Naive thymus-derived CD4-positive, alpha-beta T cell (primary cell): ENCODE data around the gene COX4I2. TPM values are rescaled to one million over a fixed set of nuclear protein-coding genes. Genes with fewer than 3 reads are reported as not detected.
"Not testable (repeated sequence)": the region's sequence is repeated elsewhere in the genome, so short reads cannot be mapped to it uniquely, and the experiment has no call there.

ENCODE experiments used
- ATAC-seq: fragments of 150-1000 bp; cut with Tn5 transposase; 2 replicates; pipeline ENCODE4 v1.10.0; 2021; ENCODE audit warnings: mild to moderate bottlenecking, moderate library complexity
- CTCF ChIA-PET: fragments of 350-600 bp; sonication (Branson Sonifier 250); formaldehyde crosslinking; loops from one replicate; lab custom pipeline; 2021; ENCODE audit warnings: antibody characterized with exemption; lab: Charles Lee
- POLR2A ChIA-PET: fragments of 350-600 bp; sonication (Branson Sonifier 250); formaldehyde crosslinking; loops from one replicate; lab custom pipeline; 2021; ENCODE audit warnings: antibody characterized with exemption, inconsistent platforms; lab: Charles Lee
- DNase-seq, 9 donors: peaks; one replicate each; pipeline versions ENCODE4 v3.0.0 to v3.0.0-alpha.2; 2020 to 2022; ENCODE audit warnings: mixed read lengths in 1 of 9
- H3K27ac ChIP-seq: one replicate; pipeline ENCODE4 v1.7.0; 2013; ENCODE audit warnings: mild to moderate bottlenecking, low read depth, low read length, moderate library complexity
- H3K27me3 ChIP-seq, 2 donors: one replicate each; pipeline ENCODE4 v1.7.0; 2013; ENCODE audit warnings: low read length in 2 of 2, mild to moderate bottlenecking in 2 of 2, moderate library complexity in 2 of 2; ENCODE audit not compliant: control insufficient read depth in 2 of 2, insufficient read depth in 2 of 2
- H3K36me3 ChIP-seq, 3 experiments: 1 replicate in 2 of 3; 2 replicates in 1 of 3; pipeline ENCODE4 v1.7.0; 2013; ENCODE audit warnings: low read length in 3 of 3, mild to moderate bottlenecking in 3 of 3, moderate library complexity in 1 of 3; ENCODE audit not compliant: insufficient read depth in 3 of 3, control insufficient read depth in 2 of 3
- H3K4me1 ChIP-seq, 2 donors: one replicate each; pipeline ENCODE4 v1.7.0; 2013; ENCODE audit warnings: low read length in 2 of 2, mild to moderate bottlenecking in 2 of 2, moderate library complexity in 1 of 2; ENCODE audit not compliant: control insufficient read depth in 2 of 2, insufficient read depth in 2 of 2
- H3K4me3 ChIP-seq: 2 replicates; pipeline ENCODE4 v1.7.0; 2013; ENCODE audit warnings: mild to moderate bottlenecking, low read length
- H3K9me3 ChIP-seq, 3 experiments: 1 replicate in 2 of 3; 2 replicates in 1 of 3; pipeline ENCODE4 v1.7.0; 2013; ENCODE audit warnings: low read length in 3 of 3; ENCODE audit not compliant: control insufficient read depth in 2 of 3
- H3K27ac Mint-ChIP-seq, 9 donors: one replicate each; pipeline ENCODE4 v1.8.0; 2020 to 2022; ENCODE audit warnings: mixed read lengths in 9 of 9, mild to moderate bottlenecking in 8 of 9, moderate library complexity in 5 of 9, inconsistent platforms in 2 of 9
- H3K27me3 Mint-ChIP-seq, 5 donors: one replicate each; pipeline ENCODE4 v1.8.0; 2021 to 2022; ENCODE audit warnings: mixed read lengths in 5 of 5, mild to moderate bottlenecking in 1 of 5
- H3K36me3 Mint-ChIP-seq, 5 donors: one replicate each; pipeline ENCODE4 v1.8.0; 2020 to 2022; ENCODE audit warnings: mixed read lengths in 5 of 5, mild to moderate bottlenecking in 3 of 5, inconsistent platforms in 1 of 5
- H3K4me1 Mint-ChIP-seq, 7 donors: one replicate each; pipeline ENCODE4 v1.8.0; 2020 to 2022; ENCODE audit warnings: mixed read lengths in 7 of 7, mild to moderate bottlenecking in 3 of 7, inconsistent platforms in 1 of 7
- H3K4me3 Mint-ChIP-seq, 10 donors: one replicate each; pipeline ENCODE4 v1.8.0; 2020 to 2022; ENCODE audit warnings: mild to moderate bottlenecking in 10 of 10, mixed read lengths in 10 of 10, moderate library complexity in 6 of 10, inconsistent platforms in 2 of 10
- H3K9me3 Mint-ChIP-seq, 11 donors: one replicate each; pipeline ENCODE4 v1.8.0; 2020 to 2022; ENCODE audit warnings: mixed read lengths in 11 of 11, mild to moderate bottlenecking in 4 of 11, inconsistent platforms in 1 of 11, moderate library complexity in 1 of 11
- intact Hi-C, 2 donors: fragments of 100-400 bp; cut with micrococcal nuclease; formaldehyde crosslinking; loops; one replicate each; pipeline ENCODE4 v1.15.1; 2023
- polyA plus RNA-seq, 2 donors: library from polyadenylated mRNA; unstranded; fragments of 300-500 nt; fragmentation: Illumina TruSeq; gene quantifications; one replicate each; pipeline ENCODE4 v1.2.3, GENCODE V29; 2021
- total RNA-seq, 6 experiments: library from RNA in 5 of 6; stranded (reverse) in 5 of 6; gene quantifications; 1 replicate in 5 of 6; 2 replicates in 1 of 6; pipeline ENCODE4 v1.2.3 and lab custom pipeline; 2021 to 2026

COX4I2 gene
- total and polyA plus RNA-seq, 7 experiments from 2014 or later = not detected

DNA sequence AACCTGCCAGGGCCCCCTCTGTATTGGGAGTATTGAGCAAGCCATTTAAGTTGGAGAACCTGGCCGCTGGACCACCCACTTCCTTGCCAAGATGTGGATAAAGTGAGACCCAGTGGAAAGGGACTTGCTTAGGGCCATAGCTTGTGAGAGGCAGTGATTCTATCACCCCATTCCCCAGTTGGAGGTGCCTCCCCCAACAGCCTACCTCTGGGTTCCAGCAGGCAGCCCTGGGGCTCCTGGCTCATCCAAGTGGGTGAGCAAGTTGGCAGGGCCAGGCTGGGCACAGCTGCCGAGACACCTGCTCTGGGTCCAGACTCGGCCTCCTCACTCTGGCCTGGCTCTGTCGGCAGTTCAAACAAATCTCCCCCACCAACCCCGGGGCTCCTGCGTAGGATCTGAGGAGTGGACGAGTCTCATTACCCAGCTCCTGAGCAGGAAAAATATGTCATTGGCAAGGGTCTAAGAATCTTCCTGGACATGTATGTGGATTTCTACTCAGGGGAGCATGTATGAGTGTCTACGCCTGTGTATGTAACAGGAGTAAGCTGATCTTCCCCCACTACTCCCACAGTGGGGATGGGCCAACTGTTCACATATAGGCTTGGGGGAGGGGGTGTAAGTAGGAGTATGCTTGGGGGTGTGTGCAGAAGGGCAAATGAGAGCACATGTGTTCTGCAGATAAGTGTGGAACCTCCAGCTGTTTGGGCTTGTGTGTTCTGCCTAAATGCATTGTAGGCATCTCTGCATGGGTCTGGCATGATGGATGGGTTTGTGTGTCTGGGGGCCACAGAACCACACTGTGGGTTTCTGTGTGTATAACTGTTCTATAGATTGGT lies 30.7 kb upstream of the COX4I2 start:
- ChIA-PET POLR2A (interaction anchor here (0.6 kb wide), 1 partner anchor 341 kb away, joined by 3 read pairs; no protein-coding TSS in a partner anchor), CTCF (interaction anchor here (13.1 kb wide), 1 partner anchor 44 kb away, joined by 568 read pairs; no protein-coding TSS in a partner anchor)
- H3K4me3 ChIP-seq = no peak overlapping the region
- no peak overlapping the region for H3K27ac ChIP-seq
- Mint-ChIP-seq H3K4me1 (peaks cover 7 to 29% (median 17%) of the 10 kb centered on the region in 7 donors), H3K4me3 (peak overlapping the region in 7 of 10 donors; percentile 85 to 97 (median 96)), H3K36me3 (no peaks in the 10 kb centered on the region), H3K27me3 (peaks cover 24 to 69% (median 35%) of the 10 kb centered on the region in 5 donors), H3K9me3 (no peaks in the 10 kb centered on the region), H3K27ac (no peak overlapping the region)
- peaks cover 5 to 27% of the 10 kb centered on the region in 2 donors for H3K4me1 ChIP-seq
- DNase-seq (no peak), ATAC-seq (no peak)
- peaks cover 0 to 11% of the 10 kb centered on the region in 2 donors for H3K27me3 ChIP-seq
- H3K36me3 ChIP-seq = no peaks in the 10 kb centered on the region
- H3K9me3 ChIP-seq = no peaks in the 10 kb centered on the region
- intact Hi-C loops = no loop called here

- no peaks in the 10 kb centered on the region for H3K36me3 ChIP-seq
- Mint-ChIP-seq H3K27ac (no peak overlapping the region), H3K27me3 (peaks cover 18 to 65% (median 30%) of the 10 kb centered on the region in 5 donors), H3K36me3 (no peaks in the 10 kb centered on the region), H3K9me3 (no peaks in the 10 kb centered on the region), H3K4me3 (peak overlapping the region in 1 of 10 donors; percentile 68), H3K4me1 (peaks cover 7 to 27% (median 17%) of the 10 kb centered on the region in 7 donors)
- POLR2A ChIA-PET = interaction anchor here (1.2 to 1.7 kb wide), 2 partner anchors 9 to 34 kb away, joined by 3 read pairs; no protein-coding TSS in a partner anchor
- no peak overlapping the region for H3K27ac ChIP-seq
- no peaks in the 10 kb centered on the region for H3K9me3 ChIP-seq
- DNase-seq (no peak), ATAC-seq (no peak)
- intact Hi-C loops = no loop called here
- no peak overlapping the region for H3K4me3 ChIP-seq
- peaks cover 5 to 29% of the 10 kb centered on the region in 2 donors for H3K4me1 ChIP-seq
- peaks cover 0 to 11% of the 10 kb centered on the region in 2 donors for H3K27me3 ChIP-seq
- CTCF ChIA-PET = interaction anchor here (13.1 kb wide), 1 partner anchor 45 kb away, joined by 568 read pairs; no protein-coding TSS in a partner anchor
These were observed 30.0 kb upstream of the COX4I2 start for GRCh38 chr20:31607640-31608250.

- intact Hi-C loops = no loop called here
- Mint-ChIP-seq H3K27me3 (peaks cover 16 to 65% (median 27%) of the 10 kb centered on the region in 5 donors), H3K27ac (no peak overlapping the region), H3K4me3 (no peak overlapping the region), H3K9me3 (no peaks in the 10 kb centered on the region), H3K36me3 (no peaks in the 10 kb centered on the region), H3K4me1 (peaks cover 7 to 27% (median 17%) of the 10 kb centered on the region in 7 donors)
- ATAC-seq (no peak), DNase-seq (no peak)
- CTCF ChIA-PET = interaction anchor here (13.1 kb wide), 1 partner anchor 45 kb away, joined by 568 read pairs; no protein-coding TSS in a partner anchor
- Histone ChIP-seq H3K27ac (no peak overlapping the region), H3K4me3 (no peak overlapping the region), H3K9me3 (no peaks in the 10 kb centered on the region), H3K36me3 (no peaks in the 10 kb centered on the region), H3K27me3 (peaks cover 0 to 11% of the 10 kb centered on the region in 2 donors), H3K4me1 (peaks cover 5 to 23% of the 10 kb centered on the region in 2 donors)
- POLR2A ChIA-PET = interaction anchor here (1.2 to 1.7 kb wide), 2 partner anchors 10 to 35 kb away, joined by 3 read pairs; no protein-coding TSS in a partner anchor
These were observed 29.3 kb upstream of the COX4I2 start for GRCh38 chr20:31608251-31608945.

DNA sequence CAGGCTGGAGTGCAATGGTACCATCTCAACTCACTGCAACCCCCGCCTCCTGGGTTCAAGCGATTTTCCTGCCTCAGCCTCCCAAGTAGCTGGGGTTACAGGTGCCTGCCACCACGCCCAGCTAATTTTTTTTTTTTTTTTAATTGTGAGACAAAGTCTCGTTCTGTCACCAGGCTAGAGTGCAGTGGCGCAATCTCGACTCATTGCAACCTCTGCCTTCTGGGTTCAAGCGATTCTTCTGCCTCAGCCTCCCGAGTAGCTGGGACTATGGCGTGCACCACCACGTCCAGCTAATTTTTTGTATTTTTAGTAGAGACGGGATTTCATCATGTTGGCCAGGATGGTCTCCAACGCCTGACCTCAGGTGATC lies 25.5 kb upstream of the COX4I2 start:
- not testable (repeated sequence) for ATAC-seq, H3K9me3 ChIP-seq, H3K4me3 Mint-ChIP-seq, H3K4me1 Mint-ChIP-seq, H3K36me3 Mint-ChIP-seq, H3K4me3 ChIP-seq, H3K36me3 ChIP-seq, DNase-seq, H3K27ac ChIP-seq, H3K27me3 ChIP-seq, H3K4me1 ChIP-seq, H3K9me3 Mint-ChIP-seq
- peak overlapping the region in 1 of 9 donors; percentile 43 for H3K27ac Mint-ChIP-seq
- ChIA-PET CTCF (interaction anchor here (0.6 to 13.1 kb wide), 19 partner anchors 7 to 120 kb away, joined by 3 to 568 read pairs (median 4); partner anchors contain the start of genes BCL2L1 and ID1), POLR2A (interaction anchor here (1.1 to 2.6 kb wide), 8 partner anchors 35 to 58 kb away, joined by 3 to 27 read pairs (median 8); no protein-coding TSS in a partner anchor)
- peaks cover 4 to 35% (median 10%) of the 10 kb centered on the region in 5 donors for H3K27me3 Mint-ChIP-seq
- intact Hi-C loops = loop anchor here (1.0 kb wide), 4 partner anchors 39 to 98 kb away; partner anchors contain the start of gene HM13 (in 1 of the 2)

- no peak overlapping the region for H3K4me3 ChIP-seq
- no peaks in the 10 kb centered on the region for H3K9me3 ChIP-seq
- Mint-ChIP-seq H3K9me3 (no peaks in the 10 kb centered on the region), H3K27ac (peak overlapping the region in 1 of 9 donors; percentile 33), H3K36me3 (no peaks in the 10 kb centered on the region), H3K27me3 (peaks cover 0 to 20% (median 4%) of the 10 kb centered on the region in 5 donors), H3K4me1 (peaks cover 0 to 7% (median 0%) of the 10 kb centered on the region in 7 donors), H3K4me3 (no peak overlapping the region)
- CTCF ChIA-PET = interaction anchor here (0.6 to 1.4 kb wide), 3 partner anchors 52 to 303 kb away, joined by 3 read pairs; no protein-coding TSS in a partner anchor
- peaks cover 0 to 3% of the 10 kb centered on the region in 2 donors for H3K4me1 ChIP-seq
- H3K27ac ChIP-seq = no peak overlapping the region
- ATAC-seq (no peak), DNase-seq (no peak)
- H3K36me3 ChIP-seq = no peaks in the 10 kb centered on the region
- intact Hi-C loops = no loop called here
- H3K27me3 ChIP-seq = peaks cover 0 to 3% of the 10 kb centered on the region in 2 donors
- POLR2A ChIA-PET = no interaction called here
These were observed 22.3 kb upstream of the COX4I2 start for GRCh38 chr20:31615416-31615815.
